NCI-H82 (cell line): ENCODE data around the gene EIF4A2.
"Not testable (repeated sequence)": the region's sequence is repeated elsewhere in the genome, so short reads cannot be mapped to it uniquely, and the experiment has no call there.

ENCODE experiments used
- DNase-seq: peaks from one replicate; lab custom pipeline; 2025; lab: John Stamatoyannopoulos, UW

The EIF4A2 gene

GRCh38 chr3:186784820-186785494, 1.6 kb downstream of the EIF4A2 start:
- DNase-seq = no peak

- no peak for DNase-seq
These were observed 2.2 kb downstream of the EIF4A2 start for GRCh38 chr3:186785495-186786018.

DNA sequence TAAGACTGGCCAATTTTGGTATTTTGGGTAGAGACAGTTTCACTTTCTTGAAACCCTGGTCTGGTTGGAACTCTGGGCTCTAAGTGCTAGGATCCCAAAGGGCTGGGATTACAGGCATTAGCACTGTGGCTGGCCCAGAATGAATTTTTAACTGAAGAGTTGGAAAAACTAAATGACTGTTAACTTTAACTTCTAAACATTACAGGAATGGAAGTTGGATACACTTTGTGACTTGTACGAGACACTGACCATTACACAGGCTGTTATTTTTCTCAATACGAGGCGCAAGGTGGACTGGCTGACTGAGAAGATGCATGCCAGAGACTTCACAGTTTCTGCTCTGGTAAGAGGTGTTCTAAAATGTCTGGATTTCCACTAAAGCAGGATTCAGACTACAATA, 3.5 kb downstream of the EIF4A2 start:
- DNase-seq = no peak

GRCh38 chr3:186787642-186788481, 4.5 kb downstream of the EIF4A2 start:
- DNase-seq = no peak

DNA sequence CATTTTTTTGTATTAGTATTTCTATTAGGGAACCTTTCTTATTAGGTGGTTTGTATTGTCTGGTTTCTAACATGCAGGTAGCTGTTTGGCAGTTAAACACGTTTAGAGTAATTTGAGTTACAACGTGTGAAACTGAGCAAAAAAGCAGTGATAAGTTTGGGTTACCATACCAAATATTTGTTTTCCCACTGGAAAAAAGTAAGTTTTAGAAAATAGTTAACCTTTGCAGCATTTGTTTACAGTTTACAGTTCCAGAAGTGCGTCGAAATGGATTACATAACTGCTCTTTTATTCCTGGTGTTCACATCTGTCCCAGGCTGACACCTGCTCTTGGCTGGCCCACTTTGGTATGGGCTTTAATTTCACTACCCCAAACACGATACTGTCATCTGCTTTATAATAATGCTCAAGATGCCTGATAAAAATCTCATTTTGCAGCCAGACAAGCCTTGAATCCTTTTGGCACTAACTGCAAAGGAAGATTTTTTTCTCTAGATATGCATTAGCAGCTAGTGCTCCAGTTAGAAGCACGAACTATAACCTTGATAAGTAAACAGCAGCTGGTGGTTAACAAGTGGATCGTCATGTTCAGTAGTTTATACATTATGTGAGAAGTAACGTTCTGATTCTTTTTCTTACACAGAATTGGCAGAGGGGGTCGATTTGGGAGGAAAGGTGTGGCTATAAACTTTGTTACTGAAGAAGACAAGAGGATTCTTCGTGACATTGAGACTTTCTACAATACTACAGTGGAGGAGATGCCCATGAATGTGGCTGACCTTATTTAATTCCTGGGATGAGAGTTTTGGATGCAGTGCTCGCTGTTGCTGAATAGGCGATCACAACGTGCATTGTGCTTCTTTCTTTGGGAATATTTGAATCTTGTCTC, 5.3 kb downstream of the EIF4A2 start:
- DNase-seq = peak; percentile 56

DNA sequence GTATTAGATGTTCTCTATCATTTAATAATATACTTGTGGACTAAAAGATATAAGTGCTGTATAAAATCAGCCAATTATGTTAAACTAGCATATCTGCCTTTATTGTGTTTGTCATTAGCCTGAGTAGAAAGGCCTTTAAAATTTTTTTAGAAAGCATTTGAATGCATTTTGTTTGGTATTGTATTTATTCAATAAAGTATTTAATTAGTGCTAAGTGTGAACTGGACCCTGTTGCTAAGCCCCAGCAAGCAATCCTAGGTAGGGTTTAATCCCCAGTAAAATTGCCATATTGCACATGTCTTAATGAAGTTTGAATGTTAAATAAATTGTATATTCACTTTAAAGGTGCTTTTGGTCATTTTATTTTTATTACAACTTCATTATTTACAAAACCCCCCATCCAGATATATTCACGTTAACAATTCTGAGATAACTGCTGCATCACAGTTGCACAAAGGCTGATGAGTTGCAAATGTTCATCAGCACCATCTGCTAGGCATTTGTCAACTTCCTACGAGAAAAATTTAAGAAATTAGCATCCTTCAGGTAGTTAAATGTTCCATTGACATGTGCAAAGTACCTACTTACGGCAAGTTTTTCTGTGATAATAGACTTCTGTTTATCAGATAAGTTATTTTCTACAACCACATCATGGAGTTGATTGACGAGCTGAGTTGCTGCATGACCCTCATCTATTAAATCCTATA, 6.3 kb downstream of the EIF4A2 start:
- peak; percentile 79 for DNase-seq

DNA sequence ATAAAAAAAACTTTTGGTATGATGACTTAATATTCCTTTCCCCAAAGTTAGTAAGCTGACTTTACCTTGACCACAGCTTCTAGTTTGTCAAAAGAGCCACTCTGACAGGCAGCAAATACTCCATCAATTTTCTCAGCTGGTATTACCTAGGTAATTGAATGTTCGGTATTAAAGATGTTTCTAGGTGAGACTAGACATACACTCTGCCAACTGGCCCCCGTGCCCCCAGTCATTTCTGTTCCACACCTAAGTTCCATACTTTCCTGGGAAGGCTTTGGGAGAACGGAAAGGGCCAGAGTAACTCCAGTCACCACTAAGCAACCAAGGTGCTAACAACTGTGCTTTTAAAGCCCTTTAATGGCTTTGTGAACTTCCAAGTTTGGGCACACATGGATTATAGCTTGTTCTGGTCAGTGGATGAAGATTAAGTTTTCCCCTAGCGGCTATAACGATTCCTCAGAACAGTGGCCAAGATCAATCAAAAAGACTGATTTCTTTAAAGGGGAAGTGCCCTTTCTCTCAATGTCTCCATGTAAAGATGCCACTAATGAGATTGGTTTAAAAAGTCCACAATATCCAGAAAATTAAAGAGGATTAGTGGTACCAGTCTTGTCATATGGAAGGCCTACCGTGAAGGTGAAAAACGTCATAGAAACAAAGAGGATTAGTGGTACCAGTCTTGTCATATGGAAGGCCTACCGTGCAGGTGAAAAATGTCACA, 7.0 kb downstream of the EIF4A2 start:
- DNase-seq = peak; percentile 93

DNA sequence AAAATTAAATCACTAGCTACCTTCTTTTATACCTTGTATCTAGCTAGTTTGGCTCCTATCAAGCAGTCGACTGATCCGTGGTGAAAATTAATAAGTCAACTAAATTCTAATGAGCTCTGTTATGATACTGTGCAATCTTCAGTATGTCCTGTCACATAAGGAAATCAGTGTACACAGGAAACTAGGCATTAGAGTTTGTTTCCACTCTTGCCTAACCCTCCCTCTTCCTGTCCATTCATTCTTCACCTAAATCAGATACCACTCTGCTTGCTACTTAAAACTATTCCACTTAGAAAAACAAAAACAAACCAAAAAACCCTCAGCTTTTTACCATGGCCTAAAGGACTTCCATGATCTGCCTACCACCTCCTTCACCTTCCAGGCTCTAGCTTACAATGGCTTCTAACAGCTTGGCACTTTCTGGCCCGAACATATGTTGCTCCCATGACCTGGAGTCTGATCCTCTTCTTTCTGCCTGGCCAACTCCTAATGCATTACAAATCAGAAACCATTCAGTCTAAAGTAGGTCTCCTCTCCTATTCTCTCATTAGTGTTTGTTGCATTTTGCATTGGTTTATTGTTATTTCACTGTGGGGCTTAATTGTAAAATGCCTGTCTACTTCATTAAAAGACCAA, 15.0 kb downstream of the EIF4A2 start:
- DNase-seq = peak; percentile 37

DNA sequence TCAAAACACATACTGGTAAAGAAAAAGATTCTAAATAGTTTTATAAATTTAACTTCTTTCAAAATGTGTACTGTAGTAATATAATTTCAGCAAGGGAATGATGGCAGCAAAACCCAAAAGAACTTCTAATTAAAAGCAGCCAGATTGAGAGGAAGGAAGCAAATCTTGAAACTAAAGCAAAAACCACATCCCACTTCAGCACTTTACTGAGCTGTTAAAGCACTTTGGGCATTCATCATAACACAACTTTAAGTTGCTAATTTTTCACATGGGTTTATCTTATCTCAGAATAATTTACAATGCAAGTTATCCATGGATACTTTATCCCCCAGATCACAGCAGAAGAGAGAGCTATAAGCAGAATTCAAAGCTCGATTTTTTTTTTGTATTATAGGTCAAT, 16.9 kb downstream of the EIF4A2 start:
- DNase-seq = no peak

- DNase-seq = no peak
These were observed 19.3 kb downstream of the EIF4A2 start for GRCh38 chr3:186802701-186803100.

- not testable (repeated sequence) for DNase-seq
These were observed 20.1 kb downstream of the EIF4A2 start for GRCh38 chr3:186803447-186803846.

GRCh38 chr3:186806089-186807055, 23.0 kb downstream of the EIF4A2 start, which contains the start of gene RFC4:
Gene RFC4 (minus strand): TSS chr3:186806482. CDS start chr3:186804713, 1,769 bp downstream.
- DNase-seq = peak; percentile 96

DNA sequence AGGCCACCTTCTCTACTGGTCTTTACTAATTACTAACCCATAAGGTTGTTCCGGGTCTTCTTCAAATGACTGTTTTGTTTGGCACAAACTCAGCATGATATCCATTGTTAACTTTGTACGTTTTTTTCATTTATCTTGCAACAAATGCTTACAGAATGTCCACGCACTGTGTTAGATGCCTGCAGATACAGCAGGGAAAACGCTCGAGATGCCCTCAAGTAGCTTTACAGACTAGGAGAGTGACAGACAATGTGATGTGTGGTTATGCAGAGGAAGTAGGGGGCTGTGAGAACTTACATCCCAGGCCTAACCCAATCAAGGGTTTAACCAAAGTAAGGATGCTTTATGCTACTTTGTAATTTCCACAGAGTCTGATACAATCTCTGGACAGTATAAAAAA, 23.9 kb downstream of the EIF4A2 start:
- peak; percentile 82 for DNase-seq

DNA sequence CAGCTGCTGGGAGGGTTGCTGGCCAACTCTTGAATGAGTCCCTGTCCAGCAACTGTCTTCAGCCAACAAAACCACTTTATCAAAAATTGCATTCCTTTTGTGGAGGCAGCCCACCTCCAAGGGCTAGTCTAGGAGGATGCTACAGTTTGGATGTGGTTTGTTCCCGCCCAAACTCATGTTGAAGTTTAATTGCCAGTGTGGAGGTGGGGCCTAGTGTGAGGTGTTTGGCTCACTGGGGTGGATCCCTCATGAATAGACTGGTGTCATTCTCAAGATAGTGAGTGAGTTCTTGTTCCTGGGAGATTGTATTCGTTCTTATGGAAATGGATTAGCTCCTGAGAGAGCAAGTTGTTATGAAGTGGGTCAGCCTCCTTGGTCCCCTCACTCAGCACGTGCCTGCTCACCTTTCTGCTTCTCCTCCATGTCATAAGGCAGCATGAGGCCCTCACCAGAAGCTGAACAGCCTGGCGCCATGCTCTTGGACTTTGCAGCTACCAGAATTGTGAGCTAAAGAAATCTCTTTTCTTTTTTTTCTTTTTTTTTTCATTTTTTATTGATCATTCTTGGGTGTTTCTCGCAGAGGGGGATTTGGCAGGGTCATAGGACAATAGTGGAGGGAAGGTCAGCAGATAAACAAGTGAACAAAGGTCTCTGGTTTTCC, 27.1 kb downstream of the EIF4A2 start:
- no peak for DNase-seq

DNA sequence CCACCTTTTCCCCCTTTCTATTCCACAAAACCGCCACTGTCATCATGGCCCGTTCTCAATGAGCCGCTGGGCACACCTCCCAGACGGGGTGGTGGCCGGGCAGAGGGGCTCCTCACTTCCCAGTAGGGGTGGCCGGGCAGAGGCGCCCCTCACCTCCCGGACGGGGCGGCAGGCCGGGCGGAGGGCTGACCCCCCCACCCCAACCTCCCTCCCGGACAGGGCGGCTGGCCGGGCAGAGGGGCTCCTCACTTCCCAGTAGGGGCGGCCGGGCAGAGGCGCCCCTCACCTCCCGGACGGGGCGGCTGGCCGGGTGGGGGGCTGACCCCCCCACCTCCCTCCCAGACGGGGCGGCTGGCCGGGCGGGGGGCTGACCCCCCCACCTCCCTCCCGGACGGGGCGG, 27.9 kb downstream of the EIF4A2 start:
- DNase-seq = not testable (repeated sequence)

GRCh38 chr3:186814100-186814499, 30.7 kb downstream of the EIF4A2 start:
- DNase-seq = no peak

DNA sequence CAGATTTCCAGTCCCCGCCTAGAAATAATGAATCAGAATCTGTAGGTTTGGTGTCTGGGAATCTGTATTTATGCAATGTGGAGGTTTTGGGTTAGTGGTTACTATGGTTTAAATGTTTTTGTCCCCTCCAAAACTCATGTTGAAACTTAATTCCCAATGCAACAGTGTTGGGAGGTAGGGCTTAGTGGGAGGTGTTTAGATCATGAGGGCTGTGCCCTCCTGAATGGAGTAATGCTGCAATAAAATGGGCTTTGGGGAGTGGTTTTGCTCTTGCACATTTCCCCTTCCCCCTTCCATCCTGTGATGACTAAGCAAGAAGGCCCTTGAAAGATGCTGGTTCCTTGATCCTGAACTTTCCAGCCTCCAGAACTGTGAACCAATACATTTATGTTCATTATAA, 32.1 kb downstream of the EIF4A2 start:
- peak; percentile 26 for DNase-seq

DNA sequence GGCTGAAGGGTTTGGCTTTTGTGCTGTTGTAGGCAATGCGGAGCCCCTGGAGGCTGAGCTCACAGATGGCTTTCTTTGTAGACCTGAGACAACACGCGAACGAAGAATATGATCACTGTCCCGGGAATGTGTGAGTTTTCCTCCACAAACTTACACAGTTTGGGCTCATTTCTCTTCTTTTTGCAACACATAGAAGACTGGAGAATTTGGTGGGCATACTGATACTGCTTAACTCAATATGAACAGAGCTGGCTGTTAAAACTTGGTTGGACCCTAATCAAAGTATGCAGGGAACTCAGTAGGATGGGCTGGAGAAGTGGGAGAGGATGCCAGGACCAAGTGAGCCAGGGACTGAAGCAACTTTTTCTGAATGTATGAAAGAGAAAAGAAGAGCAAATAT, 35.1 kb downstream of the EIF4A2 start:
- no peak for DNase-seq

GRCh38 chr3:186818956-186819355, 35.6 kb downstream of the EIF4A2 start:
- no peak for DNase-seq
